Effector memory CD8-positive, alpha-beta T cell (primary cell): Measurements from ENCODE around the gene TRIM33.
A peak's percentile ranks its signal among the peaks of the same experiment; 100 is the strongest.

ENCODE experiments used
- ATAC-seq: fragments of 150-1000 bp; cut with Tn5 transposase; replicated peaks from 2 replicates; pipeline ENCODE4 v1.10.0; 2021; ENCODE audit warnings: mild to moderate bottlenecking, moderate library complexity
- DNase-seq, 3 experiments: peaks; one replicate each; pipeline ENCODE4 v3.0.0; 2021
- H3K27ac Mint-ChIP-seq, 2 donors: one replicate each; pipeline ENCODE4 v1.8.0; 2022; ENCODE audit warnings: mild to moderate bottlenecking in 2 of 2, mixed read lengths in 2 of 2, moderate library complexity in 2 of 2
- H3K27me3 Mint-ChIP-seq, 2 donors: one replicate each; pipeline ENCODE4 v1.8.0; 2022; ENCODE audit warnings: mixed read lengths in 2 of 2
- H3K36me3 Mint-ChIP-seq: one replicate; pipeline ENCODE4 v1.8.0; 2022; ENCODE audit warnings: mild to moderate bottlenecking, moderate library complexity, mixed read lengths; ENCODE audit not compliant: insufficient read depth
- H3K4me1 Mint-ChIP-seq, 2 donors: one replicate each; pipeline ENCODE4 v1.8.0; 2022; ENCODE audit warnings: low read depth in 2 of 2, mixed read lengths in 2 of 2
- H3K4me3 Mint-ChIP-seq, 2 donors: one replicate each; pipeline ENCODE4 v1.8.0; 2022; ENCODE audit warnings: mild to moderate bottlenecking in 2 of 2, mixed read lengths in 2 of 2, moderate library complexity in 2 of 2
- H3K9me3 Mint-ChIP-seq, 2 donors: one replicate each; pipeline ENCODE4 v1.8.0; 2022; ENCODE audit warnings: mixed read lengths in 2 of 2

TRIM33 gene

GRCh38 chr1:114344656-114345055 lies 166.3 kb downstream of the TRIM33 start:
- Mint-ChIP-seq H3K4me3 (peak overlapping the region; percentile 95 to 96), H3K36me3 (peaks cover 18% of the 10 kb centered on the region), H3K9me3 (peaks cover 0 to 7% of the 10 kb centered on the region in 2 donors), H3K27ac (no peak overlapping the region), H3K4me1 (peaks cover 48 to 56% of the 10 kb centered on the region in 2 donors), H3K27me3 (no peaks in the 10 kb centered on the region)
- no peak for DNase-seq
- no peak for ATAC-seq
